K562 (cell line): ENCODE data around the gene ECM1. TPM values are rescaled to one million over a fixed set of nuclear protein-coding genes. Genes with fewer than 3 reads are reported as not detected.

Source experiments
- ARHGAP35 ChIP-seq: fragments of 450-650 bp; IDR thresholded peaks from 2 replicates; pipeline ENCODE4 v1.6.1; 2018; ENCODE audit not compliant: partially characterized antibody
- BMI1 ChIP-seq: fragments of 150-350 bp; IDR thresholded peaks from 2 replicates; pipeline ENCODE4 v1.6.1; 2014; ENCODE audit warnings: low read length
- DEAF1 ChIP-seq: fragments of 450-650 bp; formaldehyde crosslinking; IDR thresholded peaks from 2 replicates; pipeline ENCODE4 v1.4.0; 2020; ENCODE audit warnings: mild to moderate bottlenecking, moderate library complexity
- FOXM1 ChIP-seq, 2 experiments: fragments of 450-650 bp in 1 of 2; sonication (generic) in 1 of 2; formaldehyde crosslinking in 1 of 2; IDR thresholded peaks; 2 replicates each; pipeline versions ENCODE4 v1.6.1 to v1.9.0; 2017 to 2022; ENCODE audit warnings: low read depth in 2 of 2, mild to moderate bottlenecking in 2 of 2, missing genetic modification reagents in 1 of 2, moderate library complexity in 1 of 2
- IFI16 ChIP-seq: fragments of 250-450 bp; sonication (Bioruptor Pico); IDR thresholded peaks from 2 replicates; pipeline ENCODE4 v2.1.2; 2022; ENCODE audit warnings: mild to moderate bottlenecking, inconsistent platforms
- JUND ChIP-seq, 2 experiments: IDR thresholded peaks; 2 replicates in 1 of 2; 3 replicates in 1 of 2; pipeline ENCODE4 v1.6.1; 2011; ENCODE audit warnings: borderline replicate concordance in 2 of 2, low read depth in 2 of 2, low read length in 2 of 2, improper control_type of control experiment in 1 of 2, missing biosample characterization in 1 of 2, missing genetic modification characterization in 1 of 2, missing genetic modification reagents in 1 of 2
- MAFG ChIP-seq: fragments of 450-650 bp; conservative IDR thresholded peaks from 2 replicates; pipeline ENCODE4 v1.6.1; 2016; ENCODE audit warnings: missing genetic modification characterization, missing compliant biosample characterization
- MEIS2 ChIP-seq: fragments of 450-650 bp; IDR thresholded peaks from 2 replicates; pipeline ENCODE4 v1.6.1; 2014; ENCODE audit warnings: mild to moderate bottlenecking; ENCODE audit not compliant: partially characterized antibody
- MTA2 ChIP-seq: fragments of 450-650 bp; IDR thresholded peaks from 2 replicates; pipeline ENCODE4 v1.6.1; 2016; ENCODE audit warnings: low read depth
- POLR2B ChIP-seq: fragments of 450-650 bp; IDR thresholded peaks from 2 replicates; pipeline ENCODE4 v1.6.1; 2018; ENCODE audit warnings: low read depth; ENCODE audit not compliant: partially characterized antibody
- RBFOX2 ChIP-seq: fragments of 200-400 bp; formaldehyde crosslinking; IDR thresholded peaks from 2 replicates; pipeline ENCODE4 v1.6.1; 2017; ENCODE audit warnings: low read depth, mild to moderate bottlenecking, low read length, moderate library complexity
- RBM34 ChIP-seq: fragments of 200-400 bp; formaldehyde crosslinking; IDR thresholded peaks from 2 replicates; pipeline ENCODE4 v1.6.1; 2018; ENCODE audit warnings: low read length, borderline replicate concordance; ENCODE audit not compliant: insufficient read depth
- SMARCA5 ChIP-seq: fragments of 450-650 bp; IDR thresholded peaks from 2 replicates; pipeline ENCODE4 v1.6.1; 2016
- SREBF2 ChIP-seq: sonication (generic); formaldehyde crosslinking; IDR thresholded peaks from 2 replicates; pipeline ENCODE4 v1.4.0; 2020; ENCODE audit warnings: mild to moderate bottlenecking, missing genetic modification reagents
- SRSF3 ChIP-seq: fragments of 200-400 bp; formaldehyde crosslinking; IDR thresholded peaks from 2 replicates; pipeline ENCODE4 v1.6.1; 2016; ENCODE audit warnings: mild to moderate bottlenecking, low read length, moderate library complexity; ENCODE audit not compliant: insufficient read depth
- TAL1 ChIP-seq: fragments of 450-650 bp; IDR thresholded peaks from 2 replicates; pipeline ENCODE4 v1.6.1; 2016; ENCODE audit warnings: mild to moderate bottlenecking
- USF2 ChIP-seq: sonication (generic); formaldehyde crosslinking; IDR thresholded peaks from 2 replicates; pipeline ENCODE4 v1.5.0; 2020; ENCODE audit warnings: missing genetic modification reagents
- ZNF140 ChIP-seq: fragments of 250-450 bp; sonication (Bioruptor Pico); IDR thresholded peaks from 2 replicates; pipeline ENCODE4 v1.8.0; 2021; ENCODE audit warnings: moderate library complexity, mild to moderate bottlenecking, inconsistent platforms
- ZNF766 ChIP-seq: fragments of 200-800 bp; sonication (Bioruptor generic); conservative IDR thresholded peaks from 2 replicates; pipeline ENCODE4 v1.6.1; 2016; ENCODE audit warnings: missing genetic modification characterization, missing compliant biosample characterization
- polyA plus RNA-seq, 8 experiments: library from polyadenylated mRNA; depleted of rRNA in 4 of 8; stranded (reverse) in 5 of 8; unstranded in 3 of 8; fragments of >200 nt; fragmentation: Nextera tagmentation in 2 of 8; fragmentation: Illumina TruSeq in 1 of 8; extraction: Ambion mirVana in 2 of 8; extraction: Trizol in 1 of 8; gene quantifications; 2 replicates each; pipeline versions ENCODE4 v1.2.1 to v1.2.3, GENCODE V29; 2011 to 2014; ENCODE audit warnings: inconsistent platforms in 1 of 8, missing spikeins in 1 of 8
- total RNA-seq, 7 experiments: library from RNA; depleted of rRNA in 6 of 7; stranded (reverse); fragments of >200 nt in 6 of 7; fragmentation: Illumina TruSeq in 2 of 7; extraction: Trizol in 2 of 7; gene quantifications; 2 replicates each; pipeline versions ENCODE4 v1.2.1 to v1.2.3, GENCODE V29; 2011 to 2021; ENCODE audit warnings: low replicate concordance in 1 of 7
- TF ChIP-seq, protein P1 (sequence below): sonication (generic); formaldehyde crosslinking; IDR thresholded peaks from 2 replicates; pipeline ENCODE4 v1.8.1; 2023; ENCODE audit warnings: mild to moderate bottlenecking, missing genetic modification reagents, moderate library complexity
- TF ChIP-seq, protein P2 (sequence below): sonication (generic); formaldehyde crosslinking; IDR thresholded peaks from 2 replicates; pipeline ENCODE4 v1.8.0; 2023; ENCODE audit warnings: mild to moderate bottlenecking, missing genetic modification reagents

The ECM1 gene
- total and polyA plus RNA-seq, 9 of the 15 experiments (the other 6 are each of a cell fraction or from before 2014, with no cell fraction given) = 6.6 to 52.2 (median 12.8) TPM

DNA sequence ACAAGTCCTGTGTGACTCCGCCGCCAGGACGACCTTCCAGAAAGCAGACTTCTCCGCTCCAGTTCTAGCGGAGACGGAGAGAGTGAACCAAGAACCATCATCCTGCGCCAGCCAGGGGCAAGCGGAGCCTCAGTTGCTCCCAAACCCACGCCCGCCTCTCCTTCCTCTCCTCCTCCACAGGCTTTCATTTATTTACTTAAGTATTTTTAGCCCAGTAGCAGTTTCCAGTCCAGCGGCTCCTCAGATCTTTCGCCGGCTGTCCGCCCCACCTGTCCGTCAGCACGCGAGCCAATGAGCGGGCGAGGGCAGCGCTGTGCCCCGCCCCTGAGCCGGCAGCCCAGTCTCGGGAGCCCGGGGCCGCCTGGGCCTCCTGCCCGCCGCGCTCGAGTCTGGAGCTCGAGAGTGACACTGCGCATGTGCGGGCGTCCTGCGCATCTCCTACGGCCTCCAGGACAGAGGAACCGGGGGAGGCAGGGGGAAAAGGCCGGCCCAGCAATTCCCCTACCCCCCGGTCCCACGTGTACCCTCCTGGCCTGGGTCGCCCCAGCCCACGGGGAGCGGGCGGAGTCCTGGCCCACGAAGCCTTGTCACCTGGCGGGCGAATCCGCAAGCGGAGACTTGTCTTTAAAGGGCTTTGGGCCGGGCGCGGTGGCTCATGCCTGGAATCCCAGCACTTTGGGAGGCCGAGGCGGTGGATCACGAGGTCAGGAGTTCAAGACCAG, 7.6 kb downstream of the ECM1 start, which contains the start of gene FALEC (continued):
- no peak for TF ChIP-seq FOXM1 (IDR thresholded peaks at IDR 0.05; ENCODE audit: low read depth)
- no peak for TF ChIP-seq FOXM1 (CRISPR knock-in tag; IDR thresholded peaks at IDR 0.05; ENCODE audit: low read depth)
- TF ChIP-seq RBM34 = no peak
- no peak for TF ChIP-seq BMI1
- no peak for TF ChIP-seq MAFG
- TF ChIP-seq SMARCA5 = no peak
- TF ChIP-seq ZNF140 (CRISPR knock-in tag) = no peak
- no peak for TF ChIP-seq ZNF766 (CRISPR knock-in tag)
- peak; percentile 79 for TF ChIP-seq RBFOX2
- TF ChIP-seq MTA2 = no peak
- no peak for TF ChIP-seq SREBF2
- peak; percentile 34 for TF ChIP-seq POLR2B
- TF ChIP-seq, protein P1, sequence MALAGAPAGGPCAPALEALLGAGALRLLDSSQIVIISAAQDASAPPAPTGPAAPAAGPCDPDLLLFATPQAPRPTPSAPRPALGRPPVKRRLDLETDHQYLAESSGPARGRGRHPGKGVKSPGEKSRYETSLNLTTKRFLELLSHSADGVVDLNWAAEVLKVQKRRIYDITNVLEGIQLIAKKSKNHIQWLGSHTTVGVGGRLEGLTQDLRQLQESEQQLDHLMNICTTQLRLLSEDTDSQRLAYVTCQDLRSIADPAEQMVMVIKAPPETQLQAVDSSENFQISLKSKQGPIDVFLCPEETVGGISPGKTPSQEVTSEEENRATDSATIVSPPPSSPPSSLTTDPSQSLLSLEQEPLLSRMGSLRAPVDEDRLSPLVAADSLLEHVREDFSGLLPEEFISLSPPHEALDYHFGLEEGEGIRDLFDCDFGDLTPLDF (CRISPR knock-in tag) = peak; percentile 49; the same call in 1 of the 2 replicates
- TF ChIP-seq USF2 = no peak
- no peak for TF ChIP-seq IFI16 (CRISPR knock-in tag)
- TF ChIP-seq, protein P2, sequence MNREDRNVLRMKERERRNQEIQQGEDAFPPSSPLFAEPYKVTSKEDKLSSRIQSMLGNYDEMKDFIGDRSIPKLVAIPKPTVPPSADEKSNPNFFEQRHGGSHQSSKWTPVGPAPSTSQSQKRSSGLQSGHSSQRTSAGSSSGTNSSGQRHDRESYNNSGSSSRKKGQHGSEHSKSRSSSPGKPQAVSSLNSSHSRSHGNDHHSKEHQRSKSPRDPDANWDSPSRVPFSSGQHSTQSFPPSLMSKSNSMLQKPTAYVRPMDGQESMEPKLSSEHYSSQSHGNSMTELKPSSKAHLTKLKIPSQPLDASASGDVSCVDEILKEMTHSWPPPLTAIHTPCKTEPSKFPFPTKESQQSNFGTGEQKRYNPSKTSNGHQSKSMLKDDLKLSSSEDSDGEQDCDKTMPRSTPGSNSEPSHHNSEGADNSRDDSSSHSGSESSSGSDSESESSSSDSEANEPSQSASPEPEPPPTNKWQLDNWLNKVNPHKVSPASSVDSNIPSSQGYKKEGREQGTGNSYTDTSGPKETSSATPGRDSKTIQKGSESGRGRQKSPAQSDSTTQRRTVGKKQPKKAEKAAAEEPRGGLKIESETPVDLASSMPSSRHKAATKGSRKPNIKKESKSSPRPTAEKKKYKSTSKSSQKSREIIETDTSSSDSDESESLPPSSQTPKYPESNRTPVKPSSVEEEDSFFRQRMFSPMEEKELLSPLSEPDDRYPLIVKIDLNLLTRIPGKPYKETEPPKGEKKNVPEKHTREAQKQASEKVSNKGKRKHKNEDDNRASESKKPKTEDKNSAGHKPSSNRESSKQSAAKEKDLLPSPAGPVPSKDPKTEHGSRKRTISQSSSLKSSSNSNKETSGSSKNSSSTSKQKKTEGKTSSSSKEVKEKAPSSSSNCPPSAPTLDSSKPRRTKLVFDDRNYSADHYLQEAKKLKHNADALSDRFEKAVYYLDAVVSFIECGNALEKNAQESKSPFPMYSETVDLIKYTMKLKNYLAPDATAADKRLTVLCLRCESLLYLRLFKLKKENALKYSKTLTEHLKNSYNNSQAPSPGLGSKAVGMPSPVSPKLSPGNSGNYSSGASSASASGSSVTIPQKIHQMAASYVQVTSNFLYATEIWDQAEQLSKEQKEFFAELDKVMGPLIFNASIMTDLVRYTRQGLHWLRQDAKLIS (CRISPR knock-in tag) = peak; percentile 65
- no peak for TF ChIP-seq TAL1
- no peak for TF ChIP-seq DEAF1 (CRISPR knock-in tag)
- no peak for TF ChIP-seq ARHGAP35
- no peak for TF ChIP-seq SRSF3
- TF ChIP-seq MEIS2 = peak; percentile 92
- TF ChIP-seq JUND (IDR thresholded peaks at IDR 0.05; ENCODE audit: borderline replicate concordance, low read depth, low read length) = no peak
- no peak; the same call in 2 of the 3 replicates for TF ChIP-seq JUND (tag; IDR thresholded peaks at IDR 0.05; ENCODE audit: borderline replicate concordance, low read depth, low read length)
